Measurements from ENCODE around the gene PHKB.

The PHKB gene

DNA sequence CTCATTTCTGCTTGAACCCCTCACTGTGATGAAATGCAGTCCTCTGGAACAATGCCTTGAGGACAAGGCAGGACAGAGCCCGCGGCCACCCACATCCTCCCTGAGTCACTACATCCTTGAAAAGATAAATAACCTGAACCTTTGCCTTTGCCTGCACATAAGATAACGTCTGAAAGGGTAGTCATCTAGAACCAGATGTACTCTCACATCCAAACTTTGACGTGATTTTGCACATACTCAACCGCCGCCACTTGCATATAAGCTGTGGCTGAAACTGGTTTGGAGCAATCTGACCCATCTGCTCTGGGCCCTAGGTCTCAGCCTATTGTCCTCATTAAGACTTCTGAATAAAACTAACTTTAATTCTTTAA lies 252.1 kb downstream of the PHKB start:
- Histone ChIP-seq H3K4me3 (no peak overlapping the region), H4K20me1 (no peaks in the 10 kb centered on the region), H3K36me3 (no peaks in the 10 kb centered on the region), H3K9ac (no peak overlapping the region), H3K4me2 (peak overlapping the region in 8 of 11 experiments; percentile 6 to 65 (median 45); a peak in 12 of 22 replicates), H3K27me3 (no peaks in the 10 kb centered on the region), H3K9me3 (replicated peaks in 1 of 11) (no peaks in the 10 kb centered on the region), H3K27ac (peak overlapping the region in 8 of 11 experiments; percentile 10 to 77 (median 66); a peak in 12 of 22 replicates), H3K4me1 (peaks cover 0 to 20% (median 15%) of the 10 kb centered on the region in 10 experiments; a peak in 14 of 20 replicates)
- TF ChIP-seq Cebpa-rat (IDR thresholded peaks at IDR 0.05) = peak in 2 of 11 experiments; percentile 40 to 43; a peak in 2 of 22 replicates

DNA sequence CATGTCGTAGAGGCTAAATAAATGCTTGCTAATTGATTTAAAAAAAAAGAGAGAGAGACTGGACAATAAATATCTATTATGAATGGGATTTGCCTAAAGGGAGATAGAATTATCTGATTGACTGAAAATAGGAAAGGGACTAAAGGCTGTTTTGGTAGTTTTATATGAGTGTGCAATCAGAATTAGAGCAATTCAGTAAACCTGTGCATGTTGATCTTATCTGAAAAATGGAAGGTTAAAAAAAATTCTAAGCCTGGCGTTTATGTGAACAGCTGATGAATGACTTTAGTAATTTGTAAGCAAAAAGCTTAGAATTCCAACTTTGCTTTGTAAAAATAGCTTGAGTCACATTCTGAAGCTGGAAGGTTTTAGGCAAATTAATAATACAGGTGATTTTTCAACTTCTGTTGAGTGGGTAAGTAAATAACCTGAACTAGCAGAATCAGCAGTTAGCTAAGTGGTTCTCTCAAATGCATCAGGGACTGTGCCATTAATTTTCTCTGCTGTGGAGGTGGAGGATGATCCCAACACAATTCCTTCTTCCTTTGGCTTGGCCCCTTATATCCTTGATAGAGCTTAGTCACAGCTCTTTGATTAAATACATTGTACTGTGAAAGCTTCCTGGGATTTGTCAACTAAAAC lies 254.4 kb downstream of the PHKB start:
- TF ChIP-seq Cebpa-rat (IDR thresholded peaks at IDR 0.05) = no peak
- H3K36me3 ChIP-seq = no peaks in the 10 kb centered on the region
- H3K4me1 ChIP-seq = peaks cover 0 to 20% (median 15%) of the 10 kb centered on the region in 10 experiments; a peak in 14 of 20 replicates
- no peak overlapping the region for H3K4me3 ChIP-seq
- no peaks in the 10 kb centered on the region for H4K20me1 ChIP-seq
- H3K27ac ChIP-seq = no peak overlapping the region
- no peak overlapping the region for H3K9ac ChIP-seq
- H3K27me3 ChIP-seq = no peaks in the 10 kb centered on the region
- no peaks in the 10 kb centered on the region for H3K9me3 ChIP-seq (replicated peaks in 1 of 11)
- no peak overlapping the region for H3K4me2 ChIP-seq

DNA sequence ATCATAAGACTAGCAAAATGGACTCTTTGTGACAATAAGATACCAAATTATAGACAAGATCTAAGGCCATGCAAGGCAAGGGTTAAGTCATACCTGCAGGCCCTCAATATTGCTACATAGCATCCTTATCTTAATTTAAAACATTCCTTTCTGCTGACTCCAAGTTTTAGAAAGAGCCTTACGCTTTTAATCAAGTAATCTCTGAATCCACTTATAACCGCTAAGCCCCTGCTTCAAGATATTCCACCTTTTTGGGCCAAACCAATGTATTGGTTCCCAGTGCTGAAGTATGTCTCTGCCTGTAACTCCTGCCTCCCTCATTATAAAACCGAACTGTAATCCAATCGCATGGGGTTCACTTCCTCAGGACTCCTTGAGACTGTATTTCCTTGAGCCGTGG lies 255.4 kb downstream of the PHKB start:
- H3K4me2 ChIP-seq = no peak overlapping the region
- no peak overlapping the region for H3K9ac ChIP-seq
- H3K36me3 ChIP-seq = no peaks in the 10 kb centered on the region
- H3K9me3 ChIP-seq (replicated peaks in 1 of 11) = no peaks in the 10 kb centered on the region
- no peaks in the 10 kb centered on the region for H3K27me3 ChIP-seq
- no peak overlapping the region for H3K4me3 ChIP-seq
- no peak for TF ChIP-seq Cebpa-rat (IDR thresholded peaks at IDR 0.05)
- no peaks in the 10 kb centered on the region for H4K20me1 ChIP-seq
- no peak overlapping the region for H3K27ac ChIP-seq
- peaks cover 0 to 20% (median 15%) of the 10 kb centered on the region in 10 experiments; a peak in 14 of 20 replicates for H3K4me1 ChIP-seq

DNA sequence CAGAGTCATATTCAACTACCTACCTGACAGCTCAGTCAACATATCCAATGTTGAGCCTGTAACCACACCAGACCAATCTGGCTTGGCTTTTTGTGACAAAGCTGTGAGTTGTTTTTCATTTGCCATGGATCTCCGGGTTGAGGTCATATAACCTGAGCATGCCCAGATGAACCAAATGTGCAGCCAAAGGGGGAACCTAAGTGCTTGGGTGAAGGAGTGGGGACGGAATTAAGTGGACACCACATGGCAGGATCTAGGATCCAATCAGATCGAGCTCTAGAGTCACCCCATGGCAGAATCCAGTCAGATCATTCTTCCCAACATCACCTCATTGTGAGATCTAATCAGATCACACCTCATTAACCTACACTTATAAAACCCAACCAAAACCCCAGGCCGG lies 258.6 kb downstream of the PHKB start:
- no peak for TF ChIP-seq Cebpa-rat (IDR thresholded peaks at IDR 0.05)
- no peaks in the 10 kb centered on the region for H3K9me3 ChIP-seq (replicated peaks in 1 of 11)
- no peak overlapping the region for H3K9ac ChIP-seq
- no peaks in the 10 kb centered on the region for H4K20me1 ChIP-seq
- no peaks in the 10 kb centered on the region for H3K36me3 ChIP-seq
- H3K4me1 ChIP-seq = no peaks in the 10 kb centered on the region
- H3K27ac ChIP-seq = no peak overlapping the region
- H3K4me3 ChIP-seq = no peak overlapping the region
- no peaks in the 10 kb centered on the region for H3K27me3 ChIP-seq
- no peak overlapping the region for H3K4me2 ChIP-seq

DNA sequence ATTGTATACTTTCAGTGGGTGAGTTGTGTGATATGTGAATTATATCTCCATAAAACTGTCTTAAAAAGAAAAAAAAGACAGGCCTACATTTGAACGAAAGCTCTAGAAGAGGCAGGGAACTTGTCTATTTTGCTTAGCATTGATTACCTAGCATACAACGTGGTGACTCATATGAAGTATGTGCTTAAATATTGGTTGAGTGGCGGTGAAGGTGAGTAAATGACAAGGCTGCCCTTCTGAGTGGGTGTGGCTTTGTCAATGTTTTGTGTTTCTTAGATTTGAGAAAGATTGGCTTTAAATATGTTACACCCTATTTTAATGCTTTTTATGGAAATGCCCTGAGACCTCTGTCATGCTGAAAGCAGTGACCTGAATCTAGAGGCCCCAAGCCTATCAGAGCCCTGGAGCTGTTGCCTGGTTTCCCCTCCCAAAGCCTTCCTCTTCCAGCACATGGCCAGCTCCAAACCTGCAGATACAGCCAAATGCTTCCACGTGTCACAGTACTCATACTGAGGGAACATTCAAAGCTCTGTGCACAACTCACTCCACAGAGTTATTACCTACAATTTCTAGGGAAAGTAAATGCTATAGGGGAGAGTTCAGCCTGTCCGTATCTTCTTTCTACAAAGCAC lies 260.0 kb downstream of the PHKB start:
- Histone ChIP-seq H4K20me1 (no peaks in the 10 kb centered on the region), H3K9me3 (replicated peaks in 1 of 11) (no peaks in the 10 kb centered on the region), H3K4me2 (no peak overlapping the region), H3K27me3 (no peaks in the 10 kb centered on the region), H3K9ac (no peak overlapping the region), H3K4me1 (no peaks in the 10 kb centered on the region), H3K36me3 (no peaks in the 10 kb centered on the region), H3K4me3 (no peak overlapping the region), H3K27ac (no peak overlapping the region)
- no peak for TF ChIP-seq Cebpa-rat (IDR thresholded peaks at IDR 0.05)

DNA sequence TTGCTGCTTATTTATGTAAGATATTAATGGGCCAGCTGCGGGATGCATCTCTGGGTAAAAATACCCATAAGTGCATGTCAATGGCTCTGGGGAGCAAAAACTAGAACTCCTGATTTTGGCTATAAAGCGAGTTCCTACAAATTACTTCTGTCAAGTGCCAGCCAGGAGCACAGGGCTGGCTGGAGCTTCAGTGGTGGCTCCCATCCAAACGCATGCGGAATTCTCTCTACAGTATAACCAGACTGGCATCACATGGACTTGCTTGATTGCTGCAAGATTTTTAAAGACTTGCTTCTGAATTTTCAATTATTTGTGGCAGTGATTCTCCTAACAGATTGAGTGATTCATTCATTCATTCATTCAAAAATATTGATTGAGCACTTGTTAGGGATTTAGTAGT lies 260.9 kb downstream of the PHKB start:
- H3K36me3 ChIP-seq = no peaks in the 10 kb centered on the region
- TF ChIP-seq Cebpa-rat (IDR thresholded peaks at IDR 0.05) = no peak
- H3K4me3 ChIP-seq = no peak overlapping the region
- H3K27ac ChIP-seq = no peak overlapping the region
- no peak overlapping the region for H3K4me2 ChIP-seq
- no peak overlapping the region for H3K9ac ChIP-seq
- no peaks in the 10 kb centered on the region for H3K27me3 ChIP-seq
- H3K9me3 ChIP-seq (replicated peaks in 1 of 11) = no peaks in the 10 kb centered on the region
- H3K4me1 ChIP-seq = no peaks in the 10 kb centered on the region
- no peaks in the 10 kb centered on the region for H4K20me1 ChIP-seq

DNA sequence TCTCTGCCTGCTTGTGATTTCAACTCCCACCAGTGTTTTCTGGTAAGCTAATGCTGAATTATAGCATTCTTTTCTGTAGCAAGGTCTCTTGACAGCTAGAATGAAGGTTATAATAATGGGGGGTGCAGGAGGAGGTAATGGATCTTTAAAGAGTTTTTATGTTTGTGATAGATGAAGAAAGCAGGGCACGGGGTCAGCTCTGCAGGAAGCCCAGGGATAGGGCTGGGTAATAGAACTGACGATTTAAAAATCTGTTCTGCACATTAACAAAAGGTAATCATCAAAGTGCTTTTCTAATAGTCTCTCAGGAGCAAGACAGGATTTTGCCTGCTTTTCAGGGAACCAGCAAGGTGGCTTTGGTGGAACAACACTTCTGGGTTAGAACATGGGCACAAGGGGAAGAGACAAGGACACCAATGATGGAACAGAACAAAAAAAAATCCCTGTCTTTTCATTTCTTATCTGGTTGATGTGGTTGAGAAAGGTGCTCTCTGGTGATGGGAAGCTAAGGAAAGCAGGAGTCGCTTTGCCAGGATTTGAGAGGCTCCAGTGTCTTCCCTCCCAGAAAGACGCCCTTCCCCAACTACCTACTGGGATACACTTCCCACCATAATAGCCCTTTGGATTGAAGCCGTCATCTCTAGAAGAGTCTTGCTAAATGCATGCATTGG lies 263.1 kb downstream of the PHKB start:
- Histone ChIP-seq H3K27ac (no peak overlapping the region), H3K4me1 (peaks cover 0 to 10% (median 0%) of the 10 kb centered on the region in 10 experiments; a peak in 4 of 20 replicates), H3K9ac (no peak overlapping the region), H3K9me3 (replicated peaks in 1 of 11) (no peaks in the 10 kb centered on the region), H3K4me2 (no peak overlapping the region), H3K4me3 (no peak overlapping the region), H3K36me3 (no peaks in the 10 kb centered on the region), H3K27me3 (no peaks in the 10 kb centered on the region), H4K20me1 (no peaks in the 10 kb centered on the region)
- TF ChIP-seq Cebpa-rat (IDR thresholded peaks at IDR 0.05) = no peak

DNA sequence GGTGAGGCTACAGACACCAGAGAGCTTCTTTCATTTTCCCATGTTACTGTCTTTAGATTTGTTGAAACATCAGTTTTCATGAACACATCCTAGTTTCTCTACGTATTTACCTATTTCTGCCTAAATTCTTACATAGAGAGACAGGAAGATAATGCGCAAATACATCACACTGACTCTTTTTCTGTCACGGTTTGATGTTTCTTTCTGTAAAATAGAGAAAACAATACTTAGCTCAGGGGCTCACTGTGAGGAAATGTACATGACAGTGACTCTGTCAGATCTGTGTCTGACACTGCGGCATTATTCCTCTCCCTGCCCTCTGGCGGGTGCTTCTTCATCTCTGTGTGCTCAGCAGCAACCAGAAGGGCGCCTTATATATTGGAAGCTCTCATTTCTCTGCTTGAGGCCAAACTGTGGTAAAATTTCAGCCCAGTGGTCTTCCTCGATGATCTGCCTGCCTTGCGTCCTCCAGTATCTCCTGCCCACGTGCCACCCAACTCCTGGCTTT lies 264.1 kb downstream of the PHKB start:
- H3K27me3 ChIP-seq = no peaks in the 10 kb centered on the region

DNA sequence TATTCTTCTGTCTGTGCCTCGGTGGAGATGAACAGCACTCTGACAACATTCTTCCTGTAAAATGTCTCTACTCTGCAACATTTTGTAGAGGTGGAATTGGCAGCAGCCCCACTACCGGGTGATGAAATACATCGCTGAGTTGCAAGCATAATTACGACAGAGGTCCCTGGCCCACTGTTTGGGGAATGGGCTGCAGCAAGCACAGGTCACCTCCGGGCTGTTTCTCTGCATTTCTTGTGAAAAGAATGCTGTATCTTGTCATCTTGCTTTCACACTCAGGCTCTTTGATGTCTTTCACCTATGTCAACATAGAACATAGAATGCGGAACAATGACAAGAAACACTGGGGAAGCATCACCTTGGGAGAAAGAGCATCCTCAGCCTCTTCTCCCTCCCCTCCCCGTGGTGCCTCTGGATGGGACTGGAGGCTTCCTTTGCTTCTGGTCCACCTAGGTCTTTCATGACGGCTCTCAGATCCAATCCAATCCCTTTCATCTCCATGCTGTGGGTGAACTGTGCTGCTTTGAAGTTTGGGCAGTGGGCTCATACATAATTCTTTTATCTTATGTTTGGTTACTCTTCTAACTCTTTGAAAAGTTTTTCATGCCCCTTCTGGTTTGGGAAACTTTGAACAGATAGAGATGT lies 265.0 kb downstream of the PHKB start:
- Histone ChIP-seq H3K9me3 (replicated peaks in 1 of 11) (no peaks in the 10 kb centered on the region), H3K27ac (no peak overlapping the region), H3K4me1 (peaks cover 0 to 17% (median 0%) of the 10 kb centered on the region in 10 experiments; a peak in 8 of 20 replicates), H3K9ac (no peak overlapping the region), H3K27me3 (no peaks in the 10 kb centered on the region), H3K4me2 (no peak overlapping the region), H3K4me3 (no peak overlapping the region), H3K36me3 (no peaks in the 10 kb centered on the region), H4K20me1 (no peaks in the 10 kb centered on the region)
- no peak for TF ChIP-seq Cebpa-rat (IDR thresholded peaks at IDR 0.05)

More for the DNA sequence above, 264.1 kb downstream of the PHKB start:
- H3K36me3 ChIP-seq = no peaks in the 10 kb centered on the region
- H3K9me3 ChIP-seq (replicated peaks in 1 of 11) = no peaks in the 10 kb centered on the region
- no peaks in the 10 kb centered on the region for H4K20me1 ChIP-seq
- no peak overlapping the region for H3K9ac ChIP-seq
- no peak for TF ChIP-seq Cebpa-rat (IDR thresholded peaks at IDR 0.05)
- no peak overlapping the region for H3K27ac ChIP-seq
- H3K4me1 ChIP-seq = peaks cover 0 to 10% (median 0%) of the 10 kb centered on the region in 10 experiments; a peak in 4 of 20 replicates
- H3K4me3 ChIP-seq = no peak overlapping the region
- no peak overlapping the region for H3K4me2 ChIP-seq
